HK-2 (cell line): ENCODE measurements around the gene KLHL7.
"Not testable (repeated sequence)": the region's sequence is repeated elsewhere in the genome, so short reads cannot be mapped to it uniquely, and the experiment has no call there.

Experiments used
- DNase-seq: peaks from one replicate; pipeline ENCODE4 v3.0.0-alpha.2; 2018; ENCODE audit not compliant: unreplicated experiment

Gene KLHL7

GRCh38 chr7:23214423-23214822 lies 108.8 kb downstream of the KLHL7 start:
- no peak for DNase-seq

- no peak for DNase-seq
These were observed 109.4 kb downstream of the KLHL7 start for GRCh38 chr7:23214938-23215337.

DNA sequence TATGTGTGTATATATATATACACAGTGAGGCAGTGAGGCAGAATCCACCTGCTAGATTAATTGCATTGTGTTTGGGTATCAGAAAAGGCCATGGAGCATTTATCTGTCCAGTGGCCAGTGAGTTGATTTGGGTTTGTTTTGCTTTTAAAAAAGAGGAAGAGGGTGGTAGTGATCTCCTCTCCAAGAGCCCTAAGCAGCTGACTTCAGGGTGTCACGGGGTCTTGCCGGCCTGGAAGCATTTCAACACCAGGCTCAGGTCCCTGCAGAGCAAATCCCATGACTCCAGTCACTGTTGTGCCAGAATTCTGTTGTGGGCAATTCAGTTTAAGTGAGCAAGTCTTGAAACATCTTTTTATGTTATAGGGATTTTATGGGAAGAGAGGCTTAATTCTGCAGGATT lies 110.4 kb downstream of the KLHL7 start:
- DNase-seq: no peak

DNA sequence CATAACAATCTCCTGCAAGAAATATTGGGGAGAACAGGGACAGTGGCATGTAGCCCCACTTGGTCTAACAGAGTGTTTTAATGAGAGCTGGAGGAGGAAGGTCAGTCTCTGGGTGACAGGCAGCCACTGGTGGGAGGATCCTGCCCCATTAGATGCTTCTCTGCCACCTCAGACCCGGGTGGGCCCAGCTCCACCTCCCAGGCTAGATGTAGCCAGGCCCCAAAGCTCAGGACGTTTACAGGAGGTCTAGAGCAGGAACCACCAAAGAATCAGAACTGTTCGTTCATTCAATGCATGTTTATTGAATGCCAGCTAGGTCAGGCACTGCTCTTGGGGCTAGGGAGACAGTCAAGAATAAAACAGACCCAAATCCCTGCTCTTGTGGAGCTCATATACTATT lies 112.6 kb downstream of the KLHL7 start:
- DNase-seq: no peak

- DNase-seq: no peak
These were observed 115.2 kb downstream of the KLHL7 start for GRCh38 chr7:23220690-23221305.

GRCh38 chr7:23222439-23223030 lies 117.0 kb downstream of the KLHL7 start:
- DNase-seq: no peak

GRCh38 chr7:23224364-23224763 lies 118.8 kb downstream of the KLHL7 start:
- DNase-seq: not testable (repeated sequence)

DNA sequence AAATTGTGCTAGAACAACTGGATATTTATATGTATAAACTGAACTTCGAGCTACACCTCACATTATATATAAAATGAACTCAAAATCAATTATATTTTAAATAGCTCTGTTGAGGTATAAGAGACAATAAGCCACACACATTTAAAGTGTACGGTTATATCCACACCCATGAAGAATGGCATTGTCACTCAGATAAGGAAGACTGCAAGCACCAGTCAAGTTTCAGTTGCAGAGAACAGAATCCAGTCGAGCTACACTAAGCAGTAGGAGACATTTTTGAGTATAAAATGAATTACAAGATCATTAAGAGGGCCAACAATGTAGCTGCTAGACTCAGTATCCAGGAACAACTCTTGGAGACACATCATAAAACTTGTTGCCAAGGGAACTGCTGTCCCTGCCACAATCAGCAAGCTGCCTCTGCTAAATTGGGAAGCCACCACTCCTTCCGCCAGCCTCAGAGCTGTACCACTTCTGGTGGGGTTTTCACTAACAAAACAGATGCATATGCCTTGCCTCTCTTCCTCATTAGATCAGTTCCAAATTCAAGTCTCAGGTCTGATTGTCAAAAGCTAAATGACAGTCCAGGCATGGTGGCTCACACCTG lies 121.4 kb downstream of the KLHL7 start:
- no peak for DNase-seq
